AG08395 (cell line): ENCODE results near the gene ROR2.

Source experiments
- DNase-seq: peaks from one replicate; pipeline ENCODE4 v3.0.0; 2012; ENCODE audit warnings: mixed read lengths, low spot score

Gene ROR2

DNA sequence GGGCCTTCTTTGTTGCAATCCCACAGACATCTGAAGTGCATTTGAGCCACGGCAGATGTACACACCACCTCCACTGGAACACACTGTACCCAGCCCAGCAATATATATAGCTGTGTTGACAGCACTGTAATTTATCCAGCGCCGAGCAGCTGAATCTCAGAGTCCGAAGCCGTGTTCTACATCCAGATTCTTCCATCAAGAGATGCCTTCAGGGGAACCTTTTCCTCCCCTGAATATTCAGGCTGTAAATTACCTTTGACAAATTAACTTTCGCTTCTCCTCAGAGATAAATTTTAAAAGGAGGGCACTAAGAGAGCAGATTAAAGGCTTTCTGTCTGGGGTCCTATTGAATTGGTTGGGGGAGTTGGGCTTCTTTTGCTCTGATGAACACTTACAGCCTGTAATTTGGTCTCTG is 76.4 kb downstream of the ROR2 start:
- no peak for DNase-seq

DNA sequence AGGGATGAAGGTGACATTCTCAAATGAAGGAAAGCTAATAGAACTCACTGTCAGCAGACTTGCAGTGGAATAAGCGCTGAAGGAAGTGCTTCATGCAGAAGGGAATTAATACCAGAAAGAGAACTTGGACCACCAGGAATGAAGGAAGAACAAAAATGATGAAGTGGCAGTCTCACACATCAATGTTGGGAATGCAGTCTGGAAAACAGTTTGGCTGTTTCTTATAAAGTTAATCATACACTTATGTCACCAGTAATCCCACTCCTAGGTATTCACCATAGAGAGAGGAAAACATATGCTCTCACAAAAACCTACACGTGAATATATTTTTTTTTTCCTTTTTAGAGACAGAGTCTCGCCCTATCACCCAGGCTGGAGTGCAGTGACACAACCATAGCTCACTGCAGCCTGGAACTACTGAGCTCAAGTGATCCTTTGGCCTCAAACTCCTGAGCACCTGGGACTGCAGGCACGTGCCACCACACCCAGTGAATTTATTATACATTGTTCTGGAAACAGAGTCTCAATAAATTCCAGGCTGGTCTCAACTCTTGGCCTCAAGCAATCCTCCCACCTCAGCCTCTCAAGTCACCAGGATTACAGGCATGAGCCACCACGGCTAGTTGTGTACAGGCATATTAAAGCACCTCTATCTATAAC is 81.2 kb downstream of the ROR2 start:
- no peak for DNase-seq

DNA sequence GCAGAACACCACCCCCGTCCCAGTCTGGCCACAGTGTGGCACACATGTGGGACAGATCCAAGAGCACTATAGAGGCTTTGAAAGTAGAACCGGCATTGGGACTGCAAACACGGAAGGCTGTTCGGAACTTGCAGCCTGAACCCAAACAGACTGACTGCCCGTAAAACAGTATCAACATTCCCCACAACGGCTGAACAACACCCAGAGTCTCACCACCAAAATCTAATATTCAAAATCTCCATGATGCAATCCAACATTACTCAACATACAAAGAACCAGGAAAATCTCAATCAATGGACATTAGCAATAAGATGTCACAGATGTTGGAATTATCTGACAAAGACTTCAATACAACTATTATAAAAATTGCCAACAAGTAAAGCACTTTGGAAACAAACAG is 82.3 kb downstream of the ROR2 start:
- no peak for DNase-seq

DNA sequence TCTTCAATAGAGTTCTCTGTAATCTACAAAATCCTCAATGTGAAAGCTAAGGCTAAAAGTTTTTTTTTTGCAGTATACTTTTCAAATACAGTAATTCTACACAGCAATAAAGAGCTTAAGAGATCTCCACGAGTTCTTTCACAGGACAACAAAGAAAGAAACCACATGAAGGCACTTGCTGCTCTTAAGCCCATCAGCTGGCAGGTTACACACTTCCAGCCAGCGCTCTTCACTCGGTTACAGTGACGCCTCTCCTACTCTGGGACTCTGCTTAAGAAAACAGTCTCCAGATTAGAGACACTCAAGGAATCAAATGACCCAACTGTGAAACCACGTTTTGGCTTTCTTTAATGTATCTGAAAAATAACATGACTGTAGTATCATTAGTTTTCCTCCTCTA is 85.0 kb downstream of the ROR2 start:
- no peak for DNase-seq

DNA sequence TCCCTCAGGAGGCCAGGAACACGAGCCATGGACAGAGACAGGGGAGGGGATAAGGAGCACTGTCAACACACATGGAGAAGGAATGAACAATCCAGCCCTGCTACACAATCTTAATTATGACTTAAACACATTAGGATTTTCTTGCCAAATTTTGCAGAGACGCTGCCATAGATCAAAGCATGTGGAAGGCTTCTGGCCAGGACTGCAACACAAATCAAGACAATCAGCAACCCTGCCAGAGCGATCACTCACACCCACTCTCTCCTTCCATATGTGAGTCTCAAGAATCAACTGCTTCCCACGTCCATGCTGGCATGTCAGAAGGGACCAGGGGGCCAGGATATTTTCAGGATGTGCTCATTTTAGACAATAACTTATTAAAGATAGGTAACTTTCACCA is 85.6 kb downstream of the ROR2 start:
- DNase-seq = no peak

DNA sequence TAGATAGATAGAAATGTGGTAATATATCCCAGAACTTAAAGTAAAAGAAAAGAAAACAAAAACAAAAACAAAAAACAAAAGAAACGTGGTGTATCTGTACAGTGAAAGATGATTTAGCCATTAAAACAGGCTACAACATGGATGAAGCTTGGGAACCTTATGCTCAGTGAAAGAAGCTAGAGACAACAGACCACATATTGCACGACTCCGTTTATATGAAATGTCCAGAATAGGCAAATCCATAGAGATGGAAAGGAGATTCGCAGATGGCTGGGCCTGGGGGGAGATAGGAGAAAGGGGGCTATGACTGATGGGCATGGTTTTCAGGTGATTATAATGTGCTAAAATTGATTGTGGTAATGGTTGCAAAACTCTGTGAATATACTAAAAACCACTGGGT is 86.6 kb downstream of the ROR2 start:
- no peak for DNase-seq

DNA sequence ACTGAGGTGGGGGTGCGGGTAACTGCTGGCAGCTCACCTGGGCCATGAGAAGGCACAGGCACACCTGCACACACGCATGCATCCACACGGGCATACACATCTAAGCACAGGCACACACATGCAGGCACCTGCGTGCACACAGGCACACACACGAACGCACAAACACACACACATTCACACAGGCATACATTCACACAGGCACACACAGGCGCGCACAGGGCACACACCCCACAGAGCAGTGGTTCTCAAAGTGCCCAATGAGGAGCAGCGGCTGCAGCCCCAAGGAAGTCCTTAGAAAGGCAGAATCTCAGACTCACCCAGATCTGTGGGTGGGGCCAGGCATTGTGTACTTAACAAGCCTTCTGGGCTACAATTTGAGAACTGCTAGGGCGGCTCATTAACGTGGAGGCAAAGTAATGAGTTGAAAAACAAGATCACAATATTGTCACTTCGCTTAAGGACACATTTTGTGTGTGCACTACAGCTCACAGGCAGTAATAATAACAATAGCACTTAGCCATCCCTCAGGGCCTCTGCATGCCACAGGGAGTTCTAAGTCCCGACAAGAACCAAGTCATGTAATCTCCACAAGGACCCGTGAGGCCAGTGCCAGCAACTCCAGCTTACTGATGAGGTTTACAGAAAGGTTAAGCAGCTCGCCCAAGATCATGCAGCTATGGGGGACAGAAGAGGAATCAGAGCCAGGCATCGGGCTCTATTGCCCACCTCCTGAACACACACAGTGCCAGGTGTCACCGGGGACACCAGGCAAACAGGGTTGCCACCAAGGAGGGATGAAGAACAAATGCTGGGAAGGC is 91.6 kb downstream of the ROR2 start:
- no peak for DNase-seq

DNA sequence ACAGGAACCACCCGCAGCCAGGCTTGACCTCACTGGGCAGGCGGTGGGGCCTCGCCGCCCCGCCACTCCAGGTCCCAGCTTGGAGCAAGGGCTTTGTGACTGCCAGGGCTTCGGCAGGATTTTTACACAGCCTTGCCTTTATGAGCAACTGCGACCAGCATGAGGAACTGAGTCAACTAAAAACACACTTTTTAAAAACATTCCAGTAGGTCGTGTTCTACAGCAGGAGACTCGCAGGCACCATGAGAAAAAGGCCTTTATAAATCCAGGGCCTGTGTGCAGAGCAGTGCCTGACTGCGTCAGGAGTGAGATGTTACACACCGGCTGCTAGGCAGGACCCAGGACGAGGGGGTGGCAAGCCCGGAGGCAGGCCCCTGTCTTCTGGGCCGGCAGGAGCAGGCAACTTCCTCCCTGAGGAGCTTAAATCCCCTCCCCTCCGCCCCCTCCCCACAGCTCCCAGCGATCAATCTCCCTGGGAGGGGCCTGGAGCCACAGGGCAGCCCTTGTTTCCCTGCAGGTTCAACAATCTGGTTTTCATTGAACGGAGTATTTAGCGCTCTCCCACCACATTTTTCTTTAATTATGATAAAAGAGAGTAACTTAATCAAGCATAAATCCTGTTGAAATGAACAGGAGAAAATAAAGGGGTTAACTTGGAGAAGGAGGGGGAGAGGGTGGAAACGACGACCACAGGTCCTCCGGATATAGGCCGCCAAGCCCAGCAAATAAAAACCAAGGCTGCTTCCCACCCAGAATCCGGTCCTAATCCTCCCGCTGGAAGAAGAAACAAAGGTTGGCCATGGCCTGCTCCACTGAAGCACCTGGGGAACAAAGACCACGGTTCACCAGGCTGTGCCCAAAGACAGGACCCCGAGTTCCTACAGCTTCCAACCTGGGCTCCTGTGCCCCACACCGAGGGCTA is 92.5 kb downstream of the ROR2 start:
- no peak for DNase-seq

DNA sequence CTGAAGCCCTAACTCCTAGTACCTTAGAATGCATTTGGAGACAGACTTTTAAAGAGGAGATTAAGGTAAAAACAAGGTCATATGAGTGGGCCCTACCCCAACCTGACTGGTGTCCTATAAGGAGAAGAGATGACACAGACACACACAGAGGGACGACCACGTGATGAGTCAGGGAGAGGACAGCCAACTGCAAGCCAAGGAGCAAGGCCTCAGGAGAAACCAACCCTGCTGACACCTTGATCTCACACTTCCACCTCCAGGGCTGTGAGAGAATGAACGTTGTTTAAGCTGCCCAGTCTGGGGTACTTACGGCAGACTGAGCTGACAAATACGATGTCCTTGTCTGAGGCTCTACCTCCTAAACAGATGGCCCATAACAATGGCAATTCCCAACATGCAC is 93.6 kb downstream of the ROR2 start:
- peak; percentile 14 for DNase-seq

DNA sequence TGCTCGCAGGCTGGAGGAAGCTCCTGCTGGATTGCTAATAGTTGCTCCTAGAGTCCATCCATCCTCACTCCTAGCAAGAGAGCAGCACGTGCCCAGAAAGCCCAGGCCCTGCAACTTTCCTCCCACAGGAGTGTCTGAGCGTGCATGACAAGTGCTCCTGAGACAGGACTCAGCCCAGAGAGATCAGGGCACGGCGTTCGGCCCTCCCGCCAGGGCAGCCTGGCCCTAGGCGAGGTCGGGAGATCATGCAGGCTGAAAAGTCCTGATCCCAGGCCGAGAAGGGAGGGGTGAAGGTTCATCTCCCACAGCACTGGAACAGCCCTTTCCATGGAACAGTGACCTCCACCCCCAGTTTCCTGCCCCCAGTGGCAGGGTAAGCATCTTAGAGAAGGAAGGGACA is 94.8 kb downstream of the ROR2 start:
- no peak for DNase-seq

DNA sequence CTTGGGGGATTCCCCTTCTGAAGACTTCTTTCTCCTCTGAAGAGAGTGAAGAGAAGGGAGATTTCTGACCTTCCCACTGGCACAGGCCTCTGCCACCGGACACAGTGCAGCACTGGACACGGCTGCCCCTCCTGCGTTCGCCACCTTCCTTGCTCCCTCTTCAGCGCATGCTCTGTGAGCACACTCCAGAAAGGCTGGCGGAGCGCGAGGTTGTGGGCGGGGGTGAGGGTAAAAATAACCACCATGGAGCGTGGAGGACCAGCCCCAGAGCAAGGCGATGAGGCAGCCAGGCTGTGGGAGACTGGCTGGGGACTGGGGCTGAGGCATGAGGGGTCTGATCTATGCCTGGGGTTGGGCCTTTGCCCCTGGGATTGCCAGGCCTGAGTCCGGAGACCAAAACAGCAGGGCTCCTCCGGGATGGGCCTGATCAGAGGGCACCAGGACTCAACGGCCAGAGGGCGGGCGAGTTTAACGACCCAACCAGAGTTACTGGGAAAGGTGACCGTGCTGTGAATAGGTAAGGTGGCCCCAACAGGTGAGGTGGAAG is 97.2 kb downstream of the ROR2 start:
- no peak for DNase-seq

DNA sequence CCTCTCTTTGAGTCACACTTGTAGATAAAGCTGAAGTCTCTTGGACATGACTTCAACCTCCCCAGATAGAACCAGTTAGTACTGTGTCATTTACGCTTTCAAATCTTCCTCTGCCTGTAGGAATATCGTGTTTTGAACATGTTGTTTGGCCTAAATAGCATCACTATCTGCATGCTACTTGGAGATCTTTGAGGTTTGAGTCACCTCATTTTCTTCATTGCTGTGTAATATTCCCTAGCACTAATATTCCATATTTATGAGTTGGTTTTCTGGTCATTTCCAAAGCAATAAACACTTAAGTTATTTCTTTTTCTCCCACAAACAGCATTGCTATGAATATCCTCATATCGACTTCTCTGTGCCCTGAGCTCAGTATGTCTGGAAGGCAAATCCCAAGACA is 100.3 kb downstream of the ROR2 start:
- no peak for DNase-seq

DNA sequence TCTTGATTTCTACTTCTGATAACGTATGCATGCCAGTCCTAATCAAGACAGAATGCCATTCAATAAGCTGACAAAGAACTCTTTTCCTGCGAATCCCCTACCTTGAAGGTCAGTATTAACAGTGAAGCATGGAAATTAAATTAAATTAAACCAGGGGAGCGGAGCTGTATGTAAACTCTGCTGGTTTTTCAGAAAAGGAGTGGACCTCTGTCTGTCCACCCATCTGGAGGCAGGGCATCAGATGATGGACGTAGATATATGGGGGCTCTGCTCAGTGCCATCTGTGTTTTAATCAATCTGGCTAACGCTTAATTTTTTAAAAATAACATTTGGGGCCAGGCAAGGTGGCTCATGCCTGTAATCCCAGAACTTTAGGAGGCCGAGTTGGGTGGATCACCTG is 101.9 kb downstream of the ROR2 start:
- no peak for DNase-seq

DNA sequence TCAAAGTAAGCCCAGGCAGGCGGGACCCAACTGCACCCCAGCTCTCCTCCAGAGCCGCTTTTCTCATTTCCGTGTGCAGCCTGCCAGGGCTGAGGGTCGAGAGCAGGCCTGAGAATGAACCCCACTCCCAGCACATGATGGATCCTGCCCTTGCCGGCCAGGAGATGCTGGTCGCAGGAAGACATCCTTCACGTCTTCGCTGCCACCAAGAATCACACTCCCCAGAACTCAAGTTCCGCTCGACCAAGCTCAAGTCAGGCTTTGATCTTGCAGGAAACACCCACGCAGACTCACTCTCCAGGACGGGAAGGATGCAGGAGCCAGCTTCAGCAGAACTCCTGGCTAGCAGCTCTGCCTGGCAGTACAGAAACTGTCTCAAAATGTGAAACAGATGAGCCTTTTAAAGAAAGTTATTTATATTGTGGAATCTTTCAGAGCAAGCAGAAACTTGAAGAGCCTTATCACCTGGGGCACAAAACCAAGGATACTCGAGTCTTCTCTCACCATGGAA is 102.4 kb downstream of the ROR2 start:
- DNase-seq = peak; percentile 65

DNA sequence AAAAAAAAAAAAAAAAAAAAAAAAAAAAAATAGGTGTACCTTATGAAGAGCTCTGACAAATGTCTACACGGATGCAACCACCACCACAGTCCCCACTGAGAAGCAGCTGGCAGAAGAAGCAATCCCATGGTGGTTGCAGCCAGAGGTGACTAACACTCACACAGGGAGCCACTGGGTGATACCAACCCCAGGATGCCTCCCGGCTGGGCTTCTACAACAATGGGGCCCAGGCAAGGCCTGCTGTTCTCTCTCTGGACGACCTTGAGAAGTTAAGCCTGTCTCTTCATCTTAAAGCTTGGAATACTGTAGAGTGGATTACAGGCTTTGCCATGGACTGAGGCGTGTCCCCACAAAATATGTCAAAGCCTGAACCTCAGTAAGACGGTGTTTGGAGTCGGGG is 104.1 kb downstream of the ROR2 start:
- no peak for DNase-seq

DNA sequence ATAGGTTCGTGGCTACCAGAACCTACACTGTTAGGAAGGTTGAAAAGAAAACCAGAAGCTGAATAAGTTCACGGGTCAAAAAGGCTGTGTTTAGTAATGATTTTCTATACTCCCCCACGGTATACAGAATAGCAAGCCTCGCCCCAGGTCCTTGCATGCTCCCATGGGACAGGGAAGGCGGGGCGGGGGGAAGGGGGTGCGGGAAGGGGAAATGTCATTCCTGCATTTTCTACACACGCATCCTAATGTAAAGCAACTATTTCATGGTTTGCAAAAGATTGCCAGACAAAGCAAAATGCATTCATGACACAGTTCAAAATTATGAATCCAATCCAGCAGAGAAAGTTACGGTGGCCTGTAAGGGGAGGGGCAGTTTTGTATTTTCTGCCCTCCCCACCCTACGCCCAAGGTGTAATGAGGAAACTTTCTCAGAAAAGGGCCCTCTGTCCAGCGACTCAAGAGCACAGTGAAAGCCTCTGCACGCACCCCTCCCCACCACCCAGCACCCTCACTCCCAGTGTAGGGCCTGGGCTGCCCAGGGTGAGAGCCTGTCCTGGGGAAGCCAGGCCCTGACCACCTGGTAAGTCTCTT is 105.2 kb downstream of the ROR2 start:
- DNase-seq = no peak

DNA sequence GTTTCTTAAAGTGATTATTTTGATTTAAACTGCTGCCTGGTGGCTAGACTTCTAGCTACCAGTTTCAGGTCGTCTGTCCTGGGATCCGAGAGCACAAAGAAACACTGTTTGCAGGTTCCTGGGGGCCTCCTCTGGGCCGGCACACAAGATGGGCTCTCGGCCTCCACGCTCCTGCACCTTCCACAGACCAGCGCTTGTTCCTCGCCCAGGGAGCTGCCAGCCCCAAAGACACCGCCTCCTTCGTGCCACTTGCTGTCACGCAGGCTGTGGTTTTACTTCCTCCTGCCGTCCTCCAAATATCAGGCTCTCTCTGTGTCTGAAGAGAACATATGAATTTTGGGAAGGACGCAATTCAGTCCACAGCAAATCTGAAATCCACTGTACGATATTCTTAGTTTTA is 105.8 kb downstream of the ROR2 start:
- DNase-seq = peak; percentile 41

DNA sequence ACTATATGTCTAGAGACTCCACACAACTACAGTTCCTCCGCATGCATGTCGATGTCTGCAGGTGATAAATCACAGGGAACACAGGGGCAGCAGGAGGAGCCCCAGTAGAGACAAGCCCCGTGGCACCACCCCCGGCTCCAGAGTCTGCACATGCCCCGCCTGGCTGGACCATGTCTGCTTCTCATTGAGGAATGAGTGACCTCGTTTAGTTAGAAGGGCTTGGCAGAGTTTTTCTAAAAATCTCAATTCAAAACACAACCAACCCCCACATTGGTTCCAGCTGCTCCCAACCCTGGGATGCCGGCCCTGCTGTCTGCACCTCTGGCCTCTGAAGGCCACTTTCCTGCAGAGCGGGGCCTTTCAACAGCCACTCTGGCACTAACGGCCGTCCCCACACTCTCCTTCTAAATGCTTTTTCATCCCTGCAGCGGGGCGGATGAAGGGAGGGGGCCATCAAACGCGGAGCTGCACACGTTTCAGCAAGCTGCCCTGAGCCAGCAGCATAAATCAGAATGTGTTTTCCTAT is 106.3 kb downstream of the ROR2 start:
- DNase-seq = peak; percentile 47

DNA sequence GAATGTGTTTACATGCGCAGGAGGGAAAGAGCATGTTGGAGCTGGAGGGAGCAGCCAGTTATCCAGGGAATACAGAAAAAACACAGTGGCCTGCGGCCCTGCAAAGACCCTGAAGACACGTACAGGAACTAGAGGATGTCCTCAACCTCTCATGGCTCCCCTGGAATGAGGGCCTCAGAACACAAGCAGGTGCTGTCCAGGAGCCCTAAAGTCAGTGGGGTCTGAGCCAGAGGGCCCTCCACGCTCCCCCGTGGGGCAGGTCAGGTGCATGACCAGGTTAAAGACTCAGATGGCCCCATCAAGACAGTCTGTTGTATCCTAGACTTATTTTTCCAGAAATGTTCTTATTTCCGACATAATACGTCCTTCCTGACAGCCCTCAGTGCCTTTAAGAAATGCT is 106.9 kb downstream of the ROR2 start:
- DNase-seq = no peak

DNA sequence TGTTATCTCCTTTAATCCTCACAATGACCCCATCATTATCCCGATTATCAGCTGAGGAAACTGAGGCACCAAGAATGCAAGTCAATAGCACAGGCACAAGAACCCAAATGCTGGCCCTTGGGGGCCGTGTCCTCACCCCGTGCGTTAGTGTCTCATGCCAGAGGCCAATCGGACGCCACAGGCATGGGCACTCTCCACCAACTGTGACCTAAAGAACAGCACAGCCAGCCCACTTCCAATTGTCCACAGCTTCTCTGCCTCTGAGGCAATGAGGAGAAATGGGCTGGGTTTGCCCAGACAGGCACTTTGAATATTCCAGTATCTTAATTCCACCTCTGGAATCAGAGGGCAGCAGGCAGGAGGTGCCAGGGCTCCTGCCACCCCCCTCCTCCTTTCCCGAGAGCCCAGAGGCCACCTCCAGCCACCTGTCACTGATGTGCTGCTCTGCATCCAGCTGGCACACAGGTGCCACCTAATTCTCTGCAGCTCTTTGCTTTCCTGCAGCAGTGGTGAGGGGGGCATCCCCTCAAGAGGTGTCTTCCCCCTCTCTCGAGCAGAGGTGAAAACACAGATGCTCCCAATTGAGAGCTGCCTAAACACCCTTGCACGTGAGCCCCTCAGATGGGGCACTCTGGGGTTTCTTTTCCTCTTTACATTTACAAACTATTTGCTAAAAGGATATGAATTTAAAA is 107.5 kb downstream of the ROR2 start:
- DNase-seq = no peak

DNA sequence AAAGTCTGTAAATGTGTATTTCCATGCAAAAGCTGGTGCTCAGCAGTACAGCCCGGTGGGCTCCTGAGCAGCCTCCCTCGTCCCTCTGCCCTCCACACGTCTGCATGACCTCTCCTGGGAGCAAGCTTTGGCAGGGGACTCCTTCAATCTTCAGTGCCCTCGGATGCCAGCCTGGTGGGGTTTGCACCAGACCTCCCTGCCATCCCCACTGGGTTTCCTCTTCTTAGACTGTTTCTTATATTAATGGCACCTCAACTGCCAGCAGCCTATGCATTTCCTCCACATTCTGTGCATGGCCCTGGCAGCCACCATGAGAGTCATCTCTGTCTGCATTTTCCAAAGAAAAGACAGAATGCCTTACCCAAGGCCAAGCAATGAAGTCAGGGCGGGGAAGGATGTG is 108.4 kb downstream of the ROR2 start:
- no peak for DNase-seq
